ENCODE results near the gene TXNDC2.

- TF ChIP-seq CTCF (IDR thresholded peaks at IDR 0.05): no peak
- TF ChIP-seq POLR2A (IDR thresholded peaks at IDR 0.05): no peak
Measured at GRCh38 chr18:9872823-9873222, 12.9 kb upstream of the TXNDC2 start.

Data from prostate gland (tissue), 2 donors.